Endothelial cell of coronary artery (primary cell): Measurements from ENCODE around the gene RAD17. TPM values are rescaled to one million over a fixed set of nuclear protein-coding genes. Genes with fewer than 3 reads are reported as not detected.

Experiments used
- total RNA-seq: library from RNA; depleted of rRNA; stranded (reverse); fragments of >200 nt; gene quantifications from 2 replicates; pipeline ENCODE4 v1.2.3, GENCODE V29; 2014

RAD17 gene
- total RNA-seq = 13.5 and 15.4 TPM in 2 replicates

GRCh38 chr5:69369340-69370121 lies at the start of gene RAD17, which contains the start of the genes AK6 and TAF9:
RAD17 (plus strand) TSS chr5:69369818; CDS start chr5:69372209, 2,391 bp downstream.
AK6 (minus strand) TSS chr5:69369520; CDS start chr5:69369490, 30 bp downstream.
TAF9 (minus strand) TSS chr5:69369520; CDS start chr5:69365737, 3,783 bp downstream.

DNA sequence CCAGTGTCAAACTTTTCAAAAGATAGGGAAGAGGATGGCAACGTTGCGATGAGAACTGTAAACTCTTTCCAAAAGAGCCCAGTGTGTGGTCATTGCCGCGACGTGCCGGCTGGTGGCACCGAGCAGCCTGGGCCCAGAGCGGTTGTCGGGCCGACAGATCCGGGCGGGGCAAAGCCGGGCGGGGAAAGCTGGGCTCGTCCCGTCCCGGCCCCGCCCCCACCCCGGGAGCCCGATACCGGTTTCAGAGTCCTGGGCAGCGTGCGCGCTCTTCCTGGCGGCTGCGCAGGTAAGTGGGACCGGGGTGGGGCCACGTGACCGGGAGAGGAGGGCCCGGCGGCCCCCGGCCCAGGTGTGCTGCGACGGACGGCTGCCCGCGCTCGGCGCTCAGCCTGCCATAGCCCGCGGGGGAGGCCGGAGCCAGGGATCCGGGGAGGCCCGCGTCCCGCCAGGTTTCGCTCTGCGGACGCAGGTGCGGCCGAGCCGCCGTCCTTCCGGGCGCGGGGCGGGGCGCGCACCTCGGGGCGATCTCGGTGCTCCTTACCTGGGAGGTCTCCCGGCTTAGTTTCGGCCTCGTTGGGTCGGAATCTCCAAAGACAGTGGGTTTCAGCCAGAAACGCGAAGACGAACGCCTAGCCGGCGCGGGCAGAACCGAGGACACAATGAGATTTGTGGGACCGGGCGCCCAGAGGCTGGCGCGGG lies 45.4 kb downstream of the RAD17 start, which contains the start of gene MARVELD2:
MARVELD2 (plus strand) TSS at position 232 of the 699 bp plus-strand sequence. CDS start 4,270 bp downstream, outside the sequence.

Other genes with a start within 250 kb of the RAD17 start
- 73.4 and 172 TPM in 2 replicates for gene CCNB1, start 202.7 kb upstream of the RAD17 start, total RNA-seq
- 5.5 and 6.1 TPM in 2 replicates for gene CENPH, start 180.2 kb upstream of the RAD17 start, total RNA-seq
- 58.5 and 60.7 TPM in 2 replicates for gene CDK7, start 134.9 kb upstream of the RAD17 start, total RNA-seq
- 2.6 and 3.3 TPM in 2 replicates for gene CCDC125, start 37.0 kb upstream of the RAD17 start, total RNA-seq
- 40.6 and 55.3 TPM in 2 replicates for gene AK6, start 298 bp upstream of the RAD17 start, total RNA-seq
- gene TAF9, start 298 bp upstream of the RAD17 start, total RNA-seq = 79.0 and 89.0 TPM in 2 replicates
- gene MARVELD2, start 45.3 kb downstream of the RAD17 start, total RNA-seq = 1.7 and 2.1 TPM in 2 replicates
- 3.4 and 4.1 TPM in 2 replicates for gene OCLN, start 123.0 kb downstream of the RAD17 start, total RNA-seq
- gene GTF2H2C, start 190.4 kb downstream of the RAD17 start, total RNA-seq = 29.6 and 30.7 TPM in 2 replicates